Transverse colon (tissue), 4 donors: ENCODE measurements around the gene FHOD1. TPM values are rescaled to one million over a fixed set of nuclear protein-coding genes. Genes with fewer than 3 reads are reported as not detected.

ENCODE experiments used
- DNase-seq: peaks from one replicate; pipeline ENCODE4 v3.0.0-alpha.2; 2019
- H3K27ac ChIP-seq, 4 donors: fragments of 200-600 bp; sonication (generic); 2 replicates each; pipeline ENCODE4 v1.5.1; 2016 to 2018; ENCODE audit warnings: inconsistent platforms in 4 of 4
- H3K27me3 ChIP-seq: fragments of 200-600 bp; sonication (generic); 2 replicates; pipeline ENCODE4 v1.5.1; 2017; ENCODE audit warnings: inconsistent platforms
- H3K36me3 ChIP-seq, 4 donors: fragments of 200-600 bp; sonication (generic); 2 replicates each; pipeline ENCODE4 v1.5.1; 2017 to 2019; ENCODE audit warnings: inconsistent platforms in 4 of 4
- H3K4me1 ChIP-seq, 4 donors: fragments of 200-600 bp; sonication (generic); 2 replicates each; pipeline ENCODE4 v1.5.1; 2017 to 2020; ENCODE audit warnings: inconsistent platforms in 4 of 4
- H3K4me3 ChIP-seq, 4 donors: fragments of 200-600 bp; sonication (generic); 1 replicate in 1 of 4; 2 replicates in 3 of 4; pipeline versions ENCODE4 v1.5.1 to v1.6.1; 2017 to 2019; ENCODE audit warnings: inconsistent platforms in 4 of 4
- H3K9me3 ChIP-seq, 2 donors: fragments of 200-600 bp; sonication (generic); 2 replicates each; pipeline ENCODE4 v1.5.1; 2017 to 2019; ENCODE audit warnings: inconsistent platforms in 2 of 2
- EP300 ChIP-seq: sonication (generic); formaldehyde crosslinking; IDR thresholded peaks from one replicate; pipeline ENCODE4 v1.6.1; 2017; ENCODE audit warnings: antibody characterized with exemption, low read depth
- POLR2A ChIP-seq: fragments of 450-650 bp; IDR thresholded peaks from one replicate; pipeline ENCODE4 v1.6.1; 2016; ENCODE audit warnings: antibody characterized with exemption, mild to moderate bottlenecking, moderate library complexity
- POLR2AphosphoS5 ChIP-seq, 3 donors: sonication (generic); formaldehyde crosslinking; IDR thresholded peaks; one replicate each; pipeline ENCODE4 v1.6.1; 2016; ENCODE audit warnings: antibody characterized with exemption in 3 of 3
- WGBS, 2 donors: methylation state at CpG; one replicate each; pipeline ENCODE4 v1.1.5; 2018; ENCODE audit warnings: low coverage in 1 of 2; 5-methylcytosine and 5-hydroxymethylcytosine counted together
- in situ Hi-C, 4 donors: fragments of 200-750 bp; cut with MboI; loops; one replicate each; pipeline versions ENCODE4 v1.15.0 to v1.15.1; 2017; ENCODE audit warnings: low sequenced_read_pairs in 3 of 4, low pct_ligation_motif_present in 1 of 4, low pct_unique_long_range_greater_than_20kb in 1 of 4
- intact Hi-C: fragments of 100-400 bp; cut with DNase I; formaldehyde crosslinking; loops from one replicate; pipeline ENCODE4 v1.15.1; 2023; ENCODE audit warnings: low total_unique reads
- total RNA-seq, 4 donors: library from RNA; depleted of rRNA; stranded (reverse); fragments of >200 nt; gene quantifications; one replicate each; pipeline ENCODE4 v1.1.0, GENCODE V29; 2016
- TF ChIP-seq, protein P1 (sequence below), 5 experiments: fragments of 200-600 bp in 3 of 5; fragments of 450-650 bp in 2 of 5; sonication (generic) in 3 of 5; IDR thresholded peaks; 1 replicate in 2 of 5; 2 replicates in 3 of 5; pipeline ENCODE4 v1.5.1; 2016 to 2017; ENCODE audit warnings: antibody characterized with exemption in 5 of 5, inconsistent platforms in 3 of 5, mild to moderate bottlenecking in 2 of 5, moderate library complexity in 1 of 5

The FHOD1 gene
- total RNA-seq, 4 donors from 2014 or later = 25.1 to 177 (median 33.6) TPM

DNA sequence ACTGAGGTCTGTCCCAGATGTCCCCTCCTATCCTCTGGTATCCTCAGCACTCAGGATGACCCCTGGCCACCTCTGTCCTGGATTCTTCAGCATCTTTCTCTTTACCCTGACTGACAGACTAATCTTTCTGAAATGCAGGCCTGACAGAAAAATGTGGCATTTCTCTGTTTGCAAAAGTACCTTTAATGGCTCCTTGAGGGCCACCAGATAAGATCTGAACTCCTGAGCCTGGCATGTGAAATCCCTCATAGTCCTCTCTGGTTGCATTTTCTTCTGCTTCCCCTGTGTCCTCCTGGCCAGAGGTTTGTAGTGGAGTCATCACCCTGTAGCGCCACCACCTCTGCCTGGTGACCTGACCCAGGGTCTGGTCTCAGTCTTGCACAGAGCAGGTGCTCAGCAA lies 50.4 kb downstream of the FHOD1 start:
- Histone ChIP-seq H3K4me3 (no peak overlapping the region), H3K36me3 (peaks cover 0 to 38% (median 11%) of the 10 kb centered on the region in 4 donors), H3K27me3 (no peaks in the 10 kb centered on the region), H3K4me1 (peaks cover 11 to 37% (median 34%) of the 10 kb centered on the region in 4 donors), H3K9me3 (no peaks in the 10 kb centered on the region), H3K27ac (no peak overlapping the region)
- in situ Hi-C loops = no loop called here
- 100% methylated on average over 1 of the region's 1 CpG; no CpG with 5 or more reads in 1 of the 2 donors for WGBS, 2 donors
- TF ChIP-seq POLR2A (no peak), EP300 (no peak), POLR2AphosphoS5 (IDR thresholded peaks at IDR 0.05) (no peak)
- TF ChIP-seq, protein P1, sequence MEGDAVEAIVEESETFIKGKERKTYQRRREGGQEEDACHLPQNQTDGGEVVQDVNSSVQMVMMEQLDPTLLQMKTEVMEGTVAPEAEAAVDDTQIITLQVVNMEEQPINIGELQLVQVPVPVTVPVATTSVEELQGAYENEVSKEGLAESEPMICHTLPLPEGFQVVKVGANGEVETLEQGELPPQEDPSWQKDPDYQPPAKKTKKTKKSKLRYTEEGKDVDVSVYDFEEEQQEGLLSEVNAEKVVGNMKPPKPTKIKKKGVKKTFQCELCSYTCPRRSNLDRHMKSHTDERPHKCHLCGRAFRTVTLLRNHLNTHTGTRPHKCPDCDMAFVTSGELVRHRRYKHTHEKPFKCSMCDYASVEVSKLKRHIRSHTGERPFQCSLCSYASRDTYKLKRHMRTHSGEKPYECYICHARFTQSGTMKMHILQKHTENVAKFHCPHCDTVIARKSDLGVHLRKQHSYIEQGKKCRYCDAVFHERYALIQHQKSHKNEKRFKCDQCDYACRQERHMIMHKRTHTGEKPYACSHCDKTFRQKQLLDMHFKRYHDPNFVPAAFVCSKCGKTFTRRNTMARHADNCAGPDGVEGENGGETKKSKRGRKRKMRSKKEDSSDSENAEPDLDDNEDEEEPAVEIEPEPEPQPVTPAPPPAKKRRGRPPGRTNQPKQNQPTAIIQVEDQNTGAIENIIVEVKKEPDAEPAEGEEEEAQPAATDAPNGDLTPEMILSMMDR (IDR thresholded peaks at IDR 0.05) = no peak
- intact Hi-C loops = no loop called here
- DNase-seq = no peak

GRCh38 chr16:67195676-67196075 lies 51.6 kb downstream of the FHOD1 start:
- H3K27ac ChIP-seq = no peak overlapping the region
- TF ChIP-seq EP300 (no peak), POLR2AphosphoS5 (IDR thresholded peaks at IDR 0.05) (no peak), POLR2A (no peak)
- TF ChIP-seq, protein P1 (IDR thresholded peaks at IDR 0.05) = no peak
- WGBS, 2 donors = 86% methylated on average over 5 of the region's 5 CpGs; no CpG with 5 or more reads in 1 of the 2 donors
- in situ Hi-C loops (no loop called here), intact Hi-C loops (no loop called here)
- peaks cover 0 to 31% (median 11%) of the 10 kb centered on the region in 4 donors for H3K36me3 ChIP-seq
- no peak for DNase-seq
- no peak overlapping the region for H3K4me3 ChIP-seq
- peaks cover 11 to 43% (median 37%) of the 10 kb centered on the region in 4 donors for H3K4me1 ChIP-seq
- no peaks in the 10 kb centered on the region for H3K9me3 ChIP-seq
- H3K27me3 ChIP-seq = no peaks in the 10 kb centered on the region

DNA sequence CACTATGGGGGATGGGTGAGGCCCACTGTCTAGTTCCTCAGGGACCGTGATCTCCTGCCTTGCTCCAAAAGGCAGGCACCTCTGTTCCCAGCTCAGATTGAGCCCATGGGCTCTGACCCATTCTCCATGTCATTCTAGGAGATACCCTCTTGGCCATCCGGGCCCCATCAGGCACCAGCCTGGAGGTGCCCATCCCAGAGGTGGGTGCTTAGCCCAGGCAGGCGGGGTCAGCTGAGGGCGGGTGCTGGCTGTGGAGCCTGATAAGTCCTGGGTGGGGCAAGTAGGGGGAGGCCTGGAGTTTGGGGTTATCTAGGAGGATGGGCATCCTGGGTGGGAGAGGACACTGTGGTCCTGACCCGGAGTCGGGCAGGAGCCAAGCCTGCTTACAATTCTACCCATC lies 53.0 kb downstream of the FHOD1 start:
- H3K36me3 ChIP-seq = peaks cover 0 to 31% (median 11%) of the 10 kb centered on the region in 4 donors
- H3K27ac ChIP-seq = no peak overlapping the region
- 96% methylated on average over 6 of the region's 6 CpGs; no CpG with 5 or more reads in 1 of the 2 donors for WGBS, 2 donors
- intact Hi-C loops = no loop called here
- no peak for DNase-seq
- in situ Hi-C loops = no loop called here
- no peaks in the 10 kb centered on the region for H3K27me3 ChIP-seq
- H3K4me3 ChIP-seq = no peak overlapping the region
- peaks cover 11 to 37% (median 34%) of the 10 kb centered on the region in 4 donors for H3K4me1 ChIP-seq
- no peaks in the 10 kb centered on the region for H3K9me3 ChIP-seq
- TF ChIP-seq POLR2A (no peak), POLR2AphosphoS5 (IDR thresholded peaks at IDR 0.05) (no peak), EP300 (no peak)
- TF ChIP-seq, protein P1 (IDR thresholded peaks at IDR 0.05) = no peak

- no peak for DNase-seq
- intact Hi-C loops = no loop called here
- Histone ChIP-seq H3K27ac (peak overlapping the region in 1 of 4 donors; percentile 92), H3K27me3 (no peaks in the 10 kb centered on the region), H3K36me3 (peaks cover 0 to 31% (median 11%) of the 10 kb centered on the region in 4 donors), H3K9me3 (no peaks in the 10 kb centered on the region), H3K4me1 (peaks cover 11 to 33% (median 29%) of the 10 kb centered on the region in 4 donors), H3K4me3 (peak overlapping the region in 1 of 4 donors; percentile 97)
- TF ChIP-seq POLR2A = no peak
- TF ChIP-seq, protein P1 (IDR thresholded peaks at IDR 0.05) = no peak
- in situ Hi-C loops = no loop called here
Measured at GRCh38 chr16:67193536-67193935, 53.7 kb downstream of the FHOD1 start.
